CD4-positive, alpha-beta T cell (primary cell): Measurements from ENCODE around the gene ABCA13. TPM values are rescaled to one million over a fixed set of nuclear protein-coding genes. Genes with fewer than 3 reads are reported as not detected.

ENCODE experiments used
- ATAC-seq: fragments of 200-7000 bp; cut with Tn5 transposase; one replicate; pipeline ENCODE4 v1.10.0; 2022; ENCODE audit warnings: mild to moderate bottlenecking; ENCODE audit not compliant: poor library complexity
- CTCF ChIA-PET: fragments of 350-600 bp; sonication (Branson Sonifier 250); formaldehyde crosslinking; loops from one replicate; lab custom pipeline; 2021; ENCODE audit warnings: antibody characterized with exemption, inconsistent platforms; lab: Charles Lee
- POLR2A ChIA-PET: fragments of 350-600 bp; sonication (Branson Sonifier 250); formaldehyde crosslinking; loops from one replicate; lab custom pipeline; 2021; ENCODE audit warnings: antibody characterized with exemption, inconsistent platforms; lab: Charles Lee
- DNase-seq, 14 experiments: peaks; one replicate each; pipeline ENCODE4 v3.0.0-alpha.2; 2013 to 2020; ENCODE audit warnings: mixed read lengths in 2 of 14
- H3K27ac ChIP-seq, 2 donors: one replicate each; pipeline versions ENCODE4 v1.5.1 to v1.7.0; 2013; ENCODE audit warnings: low read length in 2 of 2, low read depth in 1 of 2, mild to moderate bottlenecking in 1 of 2
- H3K27me3 ChIP-seq, 2 experiments: 1 replicate in 1 of 2; 2 replicates in 1 of 2; pipeline versions ENCODE4 v1.6.1 to v1.7.0; 2013; ENCODE audit warnings: low read length in 2 of 2, control low read depth in 1 of 2, mild to moderate bottlenecking in 1 of 2, moderate library complexity in 1 of 2; ENCODE audit not compliant: insufficient read depth in 2 of 2, control insufficient read depth in 1 of 2
- H3K36me3 ChIP-seq: one replicate; pipeline ENCODE4 v1.6.1; 2013; ENCODE audit warnings: low read length, control low read depth; ENCODE audit not compliant: insufficient read depth
- H3K4me1 ChIP-seq: one replicate; pipeline ENCODE4 v1.6.1; 2013; ENCODE audit warnings: low read length, control low read depth; ENCODE audit not compliant: insufficient read depth
- H3K4me3 ChIP-seq: one replicate; pipeline ENCODE4 v1.5.1; 2013; ENCODE audit warnings: mild to moderate bottlenecking, low read length, moderate library complexity
- H3K9me3 ChIP-seq, 2 experiments: 1 replicate in 1 of 2; 2 replicates in 1 of 2; pipeline versions ENCODE4 v1.6.1 to v1.7.0; 2013; ENCODE audit warnings: low read length in 2 of 2, mild to moderate bottlenecking in 2 of 2, control low read depth in 1 of 2, moderate library complexity in 1 of 2; ENCODE audit not compliant: control insufficient read depth in 1 of 2, insufficient read depth in 1 of 2
- H3K27ac Mint-ChIP-seq: one replicate; pipeline ENCODE4 v1.8.0; 2020; ENCODE audit warnings: mixed read lengths
- H3K27me3 Mint-ChIP-seq: one replicate; pipeline ENCODE4 v1.8.0; 2021; ENCODE audit warnings: mixed read lengths
- H3K36me3 Mint-ChIP-seq: one replicate; pipeline ENCODE4 v1.8.0; 2021; ENCODE audit warnings: low read depth, mixed read lengths
- H3K4me1 Mint-ChIP-seq: one replicate; pipeline ENCODE4 v1.8.0; 2021; ENCODE audit warnings: low read depth, mixed read lengths
- H3K4me3 Mint-ChIP-seq: one replicate; pipeline ENCODE4 v1.8.0; 2020; ENCODE audit warnings: mild to moderate bottlenecking, mixed read lengths
- H3K9me3 Mint-ChIP-seq: one replicate; pipeline ENCODE4 v1.8.0; 2020; ENCODE audit warnings: mixed read lengths
- CTCF ChIP-seq: fragments of 200-600 bp; IDR thresholded peaks from one replicate; pipeline ENCODE4 v1.8.0; 2022; ENCODE audit warnings: antibody characterized with exemption, mild to moderate bottlenecking
- intact Hi-C, 2 experiments: fragments of 100-400 bp; cut with DNase I in 1 of 2; cut with micrococcal nuclease in 1 of 2; formaldehyde crosslinking; loops; one replicate each; pipeline versions ENCODE4 v1.15.1 to v1.9.0; 2023 to 2025; cut with DNase I, micrococcal nuclease
- total RNA-seq, 174 experiments: library from RNA in 2 of 174; stranded (reverse) in 2 of 174; gene quantifications; one replicate each; pipeline ENCODE4 v1.2.3 and lab custom pipeline; 2021 to 2026

Gene ABCA13
- total RNA-seq, 2 experiments from 2014 or later, result not detected

GRCh38 chr7:48337012-48337621 is 165.9 kb downstream of the ABCA13 start:
- Histone ChIP-seq H3K4me1 (no peaks in the 10 kb centered on the region), H3K36me3 (no peaks in the 10 kb centered on the region), H3K27ac (no peak overlapping the region), H3K9me3 (no peaks in the 10 kb centered on the region), H3K4me3 (no peak overlapping the region), H3K27me3 (no peaks in the 10 kb centered on the region)
- Mint-ChIP-seq H3K4me1 (no peaks in the 10 kb centered on the region), H3K27ac (no peak overlapping the region), H3K36me3 (no peaks in the 10 kb centered on the region), H3K27me3 (no peaks in the 10 kb centered on the region), H3K9me3 (no peaks in the 10 kb centered on the region), H3K4me3 (no peak overlapping the region)
- DNase-seq (no peak), ATAC-seq (no peak)
- intact Hi-C loops, result no loop called here
- CTCF ChIA-PET, result no interaction called here
- no peak for TF ChIP-seq CTCF
- POLR2A ChIA-PET, result no interaction called here

- no peak for TF ChIP-seq CTCF
- POLR2A ChIA-PET, result no interaction called here
- DNase-seq, result no peak
Observed at GRCh38 chr7:48337781-48338180, 166.5 kb downstream of the ABCA13 start.

DNA sequence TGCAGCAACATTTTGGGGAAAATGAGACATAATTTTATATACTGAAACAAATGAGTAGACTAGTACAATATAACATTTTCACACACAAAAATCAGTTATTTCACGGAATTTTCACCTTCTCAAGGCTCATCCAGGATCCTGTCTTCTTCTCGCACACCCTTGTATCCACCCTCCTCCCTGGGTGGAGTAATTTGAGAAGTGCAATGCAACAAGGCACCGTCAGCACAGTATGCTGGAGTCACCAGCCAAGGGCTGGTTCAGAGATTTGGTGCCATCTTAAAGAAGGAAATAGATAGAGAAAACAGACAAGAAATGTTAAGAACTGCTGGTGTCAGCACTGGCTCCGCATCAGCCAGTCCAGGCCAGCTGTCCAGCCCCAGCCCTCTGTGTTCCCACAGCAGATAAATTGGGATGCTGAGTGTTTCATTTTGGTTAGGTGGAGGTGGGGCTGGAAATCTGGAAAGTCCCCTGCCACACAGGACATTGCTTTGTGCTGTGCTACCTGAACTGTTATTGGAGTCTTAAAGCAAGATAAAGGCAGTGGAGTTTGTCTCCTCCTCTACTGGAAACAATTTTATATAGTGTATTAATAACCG is 176.1 kb downstream of the ABCA13 start:
- Histone ChIP-seq H3K27ac (no peak overlapping the region), H3K9me3 (no peaks in the 10 kb centered on the region), H3K4me1 (no peaks in the 10 kb centered on the region), H3K4me3 (no peak overlapping the region), H3K36me3 (no peaks in the 10 kb centered on the region), H3K27me3 (peaks cover 0 to 4% of the 10 kb centered on the region in 2 experiments)
- DNase-seq (no peak), ATAC-seq (no peak)
- no peak overlapping the region for H3K27ac Mint-ChIP-seq
- no peaks in the 10 kb centered on the region for H3K9me3 Mint-ChIP-seq
- no peak for TF ChIP-seq CTCF
- no peaks in the 10 kb centered on the region for H3K4me1 Mint-ChIP-seq
- intact Hi-C loops, result no loop called here
- H3K36me3 Mint-ChIP-seq, result no peaks in the 10 kb centered on the region
- POLR2A ChIA-PET, result no interaction called here
- H3K4me3 Mint-ChIP-seq, result no peak overlapping the region
- CTCF ChIA-PET, result no interaction called here
- H3K27me3 Mint-ChIP-seq, result no peaks in the 10 kb centered on the region

More at GRCh38 chr7:48337781-48338180, 166.5 kb downstream of the ABCA13 start:
- Histone ChIP-seq H3K27me3 (no peaks in the 10 kb centered on the region), H3K4me1 (no peaks in the 10 kb centered on the region), H3K27ac (no peak overlapping the region), H3K9me3 (no peaks in the 10 kb centered on the region), H3K4me3 (no peak overlapping the region), H3K36me3 (no peaks in the 10 kb centered on the region)
- H3K27me3 Mint-ChIP-seq, result no peaks in the 10 kb centered on the region
- CTCF ChIA-PET, result no interaction called here
- no peaks in the 10 kb centered on the region for H3K36me3 Mint-ChIP-seq
- no peaks in the 10 kb centered on the region for H3K4me1 Mint-ChIP-seq
- ATAC-seq, result no peak
- intact Hi-C loops, result no loop called here
- H3K9me3 Mint-ChIP-seq, result no peaks in the 10 kb centered on the region
- H3K27ac Mint-ChIP-seq, result no peak overlapping the region
- H3K4me3 Mint-ChIP-seq, result no peak overlapping the region
